Measurements from ENCODE around the gene BAG5. TPM values are rescaled to one million over a fixed set of nuclear protein-coding genes. Genes with fewer than 3 reads are reported as not detected.

Gene BAG5
- total and polyA plus RNA-seq, 2 experiments from 2014 or later: 17.4 to 17.6 TPM

GRCh38 chr14:103517721-103518421, 44.6 kb downstream of the BAG5 start:
- DNase-seq (ENCODE audit: low read depth in 1 of 2, low spot score in 1 of 2): peak in 1 of 2 donors; percentile 42
- no peaks in the 10 kb centered on the region for H3K36me3 ChIP-seq
- peaks cover 6% of the 10 kb centered on the region for H3K27me3 ChIP-seq
- TF ChIP-seq, protein P1, sequence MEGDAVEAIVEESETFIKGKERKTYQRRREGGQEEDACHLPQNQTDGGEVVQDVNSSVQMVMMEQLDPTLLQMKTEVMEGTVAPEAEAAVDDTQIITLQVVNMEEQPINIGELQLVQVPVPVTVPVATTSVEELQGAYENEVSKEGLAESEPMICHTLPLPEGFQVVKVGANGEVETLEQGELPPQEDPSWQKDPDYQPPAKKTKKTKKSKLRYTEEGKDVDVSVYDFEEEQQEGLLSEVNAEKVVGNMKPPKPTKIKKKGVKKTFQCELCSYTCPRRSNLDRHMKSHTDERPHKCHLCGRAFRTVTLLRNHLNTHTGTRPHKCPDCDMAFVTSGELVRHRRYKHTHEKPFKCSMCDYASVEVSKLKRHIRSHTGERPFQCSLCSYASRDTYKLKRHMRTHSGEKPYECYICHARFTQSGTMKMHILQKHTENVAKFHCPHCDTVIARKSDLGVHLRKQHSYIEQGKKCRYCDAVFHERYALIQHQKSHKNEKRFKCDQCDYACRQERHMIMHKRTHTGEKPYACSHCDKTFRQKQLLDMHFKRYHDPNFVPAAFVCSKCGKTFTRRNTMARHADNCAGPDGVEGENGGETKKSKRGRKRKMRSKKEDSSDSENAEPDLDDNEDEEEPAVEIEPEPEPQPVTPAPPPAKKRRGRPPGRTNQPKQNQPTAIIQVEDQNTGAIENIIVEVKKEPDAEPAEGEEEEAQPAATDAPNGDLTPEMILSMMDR (IDR thresholded peaks at IDR 0.05; ENCODE audit: low read depth, low read length): no peak
- H3K9me3 ChIP-seq (ENCODE audit: low read depth): no peaks in the 10 kb centered on the region
- no peak overlapping the region for H3K4me3 ChIP-seq
- H3K4me1 ChIP-seq (ENCODE audit: low read depth): peaks cover 24% of the 10 kb centered on the region
- peak overlapping the region; percentile 73 for H3K27ac ChIP-seq

DNA sequence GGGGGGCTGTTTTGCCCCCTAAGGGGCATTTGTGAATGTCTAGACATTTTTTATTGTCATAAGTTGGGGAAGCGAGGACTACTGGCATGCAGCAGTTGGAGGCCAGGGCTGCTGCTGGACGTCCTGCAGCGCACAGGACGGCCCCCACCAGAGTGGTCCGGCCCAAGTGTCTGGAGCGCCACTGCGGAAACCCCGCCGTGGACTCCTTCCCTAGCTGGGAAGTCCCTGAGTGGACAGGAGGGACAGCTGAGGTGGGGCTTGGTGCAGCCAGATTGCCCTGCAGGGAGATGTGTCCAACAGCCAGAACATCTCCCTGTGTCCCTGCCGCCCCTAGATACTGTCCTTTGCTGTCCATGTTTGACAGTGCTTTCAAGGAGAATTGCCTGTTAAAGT, 45.3 kb downstream of the BAG5 start:
- Histone ChIP-seq H3K4me3 (no peak overlapping the region), H3K36me3 (no peaks in the 10 kb centered on the region), H3K27me3 (peaks cover 5% of the 10 kb centered on the region), H3K27ac (peak overlapping the region; percentile 73), H3K9me3 (ENCODE audit: low read depth) (no peaks in the 10 kb centered on the region), H3K4me1 (ENCODE audit: low read depth) (peaks cover 24% of the 10 kb centered on the region)
- no peak for DNase-seq (ENCODE audit: low read depth in 1 of 2, low spot score in 1 of 2)
- TF ChIP-seq, protein P1 (IDR thresholded peaks at IDR 0.05; ENCODE audit: low read depth, low read length): no peak

- Histone ChIP-seq H3K36me3 (no peaks in the 10 kb centered on the region), H3K27me3 (no peaks in the 10 kb centered on the region), H3K4me3 (no peak overlapping the region), H3K4me1 (ENCODE audit: low read depth) (peaks cover 24% of the 10 kb centered on the region), H3K27ac (peak overlapping the region; percentile 73), H3K9me3 (ENCODE audit: low read depth) (no peaks in the 10 kb centered on the region)
- DNase-seq (ENCODE audit: low read depth in 1 of 2, low spot score in 1 of 2): peak in 1 of 2 donors; percentile 59
- TF ChIP-seq, protein P1 (IDR thresholded peaks at IDR 0.05; ENCODE audit: low read depth, low read length): no peak
Measured at GRCh38 chr14:103516426-103517173, 45.9 kb downstream of the BAG5 start.

DNA sequence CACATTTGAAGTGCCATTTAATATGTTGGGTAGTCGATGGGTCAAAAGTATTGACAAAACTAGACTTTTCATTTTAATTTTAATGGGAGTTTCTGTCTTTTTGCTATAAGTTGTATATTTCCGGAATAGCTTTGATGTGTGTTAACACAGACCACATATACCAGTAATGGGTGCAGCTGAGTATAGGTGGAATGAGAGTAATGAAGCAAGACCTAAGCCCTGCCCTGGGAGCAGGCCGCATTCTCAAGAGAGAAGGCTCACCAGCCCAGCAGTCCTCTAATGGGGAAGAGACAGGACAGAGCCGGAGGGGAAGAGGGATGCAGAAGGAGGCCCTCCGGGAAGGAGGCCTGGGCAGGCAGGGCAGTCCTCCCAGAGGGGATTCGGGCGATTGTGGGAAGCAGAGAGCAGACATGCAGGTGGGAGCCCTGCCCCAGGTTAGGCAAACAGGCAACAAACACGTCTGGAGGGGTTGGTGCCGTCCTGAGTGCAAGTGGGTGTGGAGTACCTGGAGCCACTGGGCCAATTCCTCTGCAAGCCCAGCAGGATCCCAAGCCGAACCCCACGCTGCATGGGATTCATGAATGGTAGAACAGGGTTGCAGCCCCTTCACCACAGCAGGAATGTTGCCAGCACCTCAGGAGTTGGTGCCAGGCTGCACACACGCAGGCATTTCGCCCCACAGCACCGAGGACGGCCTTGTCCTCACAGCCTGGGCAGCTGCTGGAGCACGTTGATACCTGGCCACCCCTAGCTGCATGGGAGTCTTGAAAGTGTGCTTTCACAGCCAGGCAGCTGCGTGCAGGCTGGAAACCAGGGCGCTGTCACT, 47.6 kb downstream of the BAG5 start:
- no peak for DNase-seq (ENCODE audit: low read depth in 1 of 2, low spot score in 1 of 2)
- Histone ChIP-seq H3K27me3 (no peaks in the 10 kb centered on the region), H3K4me3 (no peak overlapping the region), H3K9me3 (ENCODE audit: low read depth) (no peaks in the 10 kb centered on the region), H3K36me3 (peaks cover 2% of the 10 kb centered on the region), H3K4me1 (ENCODE audit: low read depth) (peaks cover 24% of the 10 kb centered on the region), H3K27ac (no peak overlapping the region)
- TF ChIP-seq, protein P1 (IDR thresholded peaks at IDR 0.05; ENCODE audit: low read depth, low read length): no peak
